ENCODE results near the gene PDE4C. TPM values are rescaled to one million over a fixed set of nuclear protein-coding genes. Genes with fewer than 3 reads are reported as not detected.

The PDE4C gene
- total RNA-seq, 3 donors from 2014 or later (not counting 1 experiment from before 2014, with no cell fraction given): not detected

DNA sequence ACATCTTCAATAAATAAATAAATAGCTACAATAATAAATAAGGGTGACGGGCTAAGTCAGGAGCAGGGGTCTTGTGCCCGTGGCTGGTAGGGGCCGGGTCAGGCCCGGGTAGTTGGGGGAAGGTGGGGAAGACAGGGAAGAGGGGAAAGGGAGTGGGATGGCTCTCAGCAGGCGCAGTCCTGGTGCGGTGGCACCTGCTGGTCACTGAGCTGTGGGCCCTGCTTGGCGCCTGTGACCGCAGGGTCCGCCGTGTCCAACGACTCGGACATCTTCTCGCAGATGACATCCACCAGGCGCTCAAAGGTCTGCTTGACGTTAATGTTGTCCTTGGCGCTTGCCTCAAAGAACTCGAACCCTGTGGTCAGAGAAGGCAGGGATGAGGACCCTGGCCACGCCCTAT, 28.9 kb downstream of the PDE4C start:
- peaks cover 3% of the 10 kb centered on the region for H3K36me3 ChIP-seq (ENCODE audit: control insufficient read depth, insufficient read depth, low read length)
- no peak for DNase-seq
- Mint-ChIP-seq H3K4me1 (peaks cover 25 to 32% of the 10 kb centered on the region in 2 donors), H3K27me3 (ENCODE audit: low read depth in 2 of 2) (no peaks in the 10 kb centered on the region), H3K36me3 (no peaks in the 10 kb centered on the region), H3K27ac (no peak overlapping the region), H3K4me3 (no peak overlapping the region), H3K9me3 (no peaks in the 10 kb centered on the region)
- ATAC-seq: no peak
- H3K4me1 ChIP-seq (ENCODE audit: control insufficient read depth, insufficient read depth, low read length): peaks cover 21% of the 10 kb centered on the region
- no peak overlapping the region for H3K27ac ChIP-seq (ENCODE audit: low read length)
- no peaks in the 10 kb centered on the region for H3K9me3 ChIP-seq (ENCODE audit: control insufficient read depth, insufficient read depth, low read length)
- no peak for TF ChIP-seq CTCF (IDR thresholded peaks at IDR 0.05)
- WGBS (ENCODE audit: insufficient coverage): 96% methylated on average over 18 of the region's 18 CpGs
- H3K4me3 ChIP-seq (ENCODE audit: low read length): no peak overlapping the region
- H3K27me3 ChIP-seq (ENCODE audit: control insufficient read depth, insufficient read depth, low read length): no peaks in the 10 kb centered on the region
- intact Hi-C loops (cut with micrococcal nuclease): no loop called here

DNA sequence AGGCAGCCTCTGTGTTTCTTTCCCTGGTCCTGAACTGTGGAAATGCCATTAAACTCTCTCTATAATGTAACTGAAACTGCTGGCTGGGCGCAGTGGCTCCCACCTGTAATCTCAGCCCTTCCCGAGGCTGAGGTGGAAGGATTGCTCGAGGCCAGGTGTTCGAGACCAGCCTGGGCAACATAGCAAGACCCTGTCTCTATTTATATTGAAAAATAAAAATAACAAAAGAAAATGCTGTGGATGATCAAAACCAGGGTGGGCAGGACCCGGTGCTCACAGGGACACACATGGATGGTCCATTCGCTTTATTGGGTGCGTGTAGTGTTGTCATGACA, 29.8 kb downstream of the PDE4C start:
- no peak overlapping the region for H3K27ac ChIP-seq (ENCODE audit: low read length)
- H3K9me3 Mint-ChIP-seq: no peaks in the 10 kb centered on the region
- no peak for DNase-seq
- H3K27ac Mint-ChIP-seq: no peak overlapping the region
- intact Hi-C loops (cut with micrococcal nuclease): no loop called here
- TF ChIP-seq CTCF (IDR thresholded peaks at IDR 0.05): no peak
- H3K4me3 ChIP-seq (ENCODE audit: low read length): no peak overlapping the region
- H3K27me3 ChIP-seq (ENCODE audit: control insufficient read depth, insufficient read depth, low read length): no peaks in the 10 kb centered on the region
- H3K36me3 Mint-ChIP-seq: no peaks in the 10 kb centered on the region
- H3K4me1 Mint-ChIP-seq: peaks cover 26 to 32% of the 10 kb centered on the region in 2 donors
- WGBS (ENCODE audit: insufficient coverage): 94% methylated on average over 7 of the region's 7 CpGs
- peaks cover 27% of the 10 kb centered on the region for H3K4me1 ChIP-seq (ENCODE audit: control insufficient read depth, insufficient read depth, low read length)
- peaks cover 3% of the 10 kb centered on the region for H3K36me3 ChIP-seq (ENCODE audit: control insufficient read depth, insufficient read depth, low read length)
- no peaks in the 10 kb centered on the region for H3K27me3 Mint-ChIP-seq (ENCODE audit: low read depth in 2 of 2)
- no peak for ATAC-seq
- peak overlapping the region; percentile 50 for H3K4me3 Mint-ChIP-seq
- H3K9me3 ChIP-seq (ENCODE audit: control insufficient read depth, insufficient read depth, low read length): no peaks in the 10 kb centered on the region

DNA sequence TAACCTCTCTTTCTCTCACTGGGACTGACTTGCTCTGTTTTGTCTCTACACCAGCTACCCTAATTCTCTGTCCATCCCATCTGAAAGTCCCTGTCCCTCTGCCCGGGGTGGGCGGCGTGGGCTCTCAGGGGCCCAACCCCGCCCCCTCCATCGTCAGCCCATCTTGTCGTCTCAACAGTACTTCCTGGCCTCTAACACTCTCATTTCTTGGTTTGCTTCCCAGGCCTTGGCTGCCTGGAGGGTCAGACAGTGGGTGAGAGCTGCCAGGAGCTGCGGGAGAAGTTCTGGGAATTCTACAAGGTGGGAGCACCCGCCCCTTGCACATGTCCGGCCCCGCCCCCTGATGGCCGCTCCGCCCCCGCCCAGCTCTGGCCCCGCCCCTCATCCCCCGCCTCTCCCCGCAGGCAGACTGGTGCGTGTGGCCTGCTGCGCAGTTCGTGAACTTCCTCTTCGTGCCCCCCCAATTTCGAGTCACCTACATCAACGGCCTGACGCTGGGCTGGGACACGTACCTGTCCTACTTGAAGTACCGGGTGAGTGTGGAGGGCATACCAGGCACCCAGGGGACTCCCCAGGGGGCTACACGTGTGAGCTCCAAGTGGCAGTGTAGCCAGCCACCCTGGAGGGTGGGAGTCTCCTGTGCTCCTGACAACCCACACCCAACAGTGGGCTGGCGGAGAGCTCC, 31.5 kb downstream of the PDE4C start:
- Histone ChIP-seq H3K4me3 (ENCODE audit: low read length) (no peak overlapping the region), H3K27me3 (ENCODE audit: control insufficient read depth, insufficient read depth, low read length) (no peaks in the 10 kb centered on the region), H3K4me1 (ENCODE audit: control insufficient read depth, insufficient read depth, low read length) (peaks cover 27% of the 10 kb centered on the region), H3K36me3 (ENCODE audit: control insufficient read depth, insufficient read depth, low read length) (peaks cover 3% of the 10 kb centered on the region), H3K9me3 (ENCODE audit: control insufficient read depth, insufficient read depth, low read length) (no peaks in the 10 kb centered on the region), H3K27ac (ENCODE audit: low read length) (peak overlapping the region; percentile 41)
- TF ChIP-seq CTCF (IDR thresholded peaks at IDR 0.05): no peak
- Mint-ChIP-seq H3K4me3 (peak overlapping the region; percentile 86), H3K27ac (peak overlapping the region in 1 of 2 donors; percentile 96), H3K4me1 (peaks cover 26 to 29% of the 10 kb centered on the region in 2 donors), H3K27me3 (ENCODE audit: low read depth in 2 of 2) (no peaks in the 10 kb centered on the region), H3K36me3 (no peaks in the 10 kb centered on the region), H3K9me3 (no peaks in the 10 kb centered on the region)
- DNase-seq (peak in 1 of 2 donors; percentile 60), ATAC-seq (no peak)
- 23% methylated on average over 26 of the region's 27 CpGs for WGBS (ENCODE audit: insufficient coverage)
- intact Hi-C loops (cut with micrococcal nuclease): loop anchor here (5.0 kb wide), 2 partner anchors 83 to 223 kb away; partner anchors contain the start of gene SSBP4

DNA sequence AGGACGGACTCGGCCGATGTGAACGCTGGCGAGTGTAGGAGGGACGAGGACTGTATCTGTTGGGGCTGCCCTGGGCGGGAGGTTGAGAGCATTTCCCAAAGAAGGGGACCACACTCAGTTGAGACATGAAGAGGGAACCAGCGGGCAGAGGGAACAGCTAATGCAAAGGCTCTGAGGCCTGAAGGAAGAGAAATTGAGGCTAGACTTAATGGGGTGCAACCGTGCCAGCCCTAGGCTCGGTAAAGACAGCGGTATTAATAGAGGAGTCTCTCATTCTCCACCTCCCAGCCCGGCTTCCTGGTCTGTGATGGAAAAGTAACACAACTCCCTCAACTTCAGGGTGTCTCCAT, 32.1 kb downstream of the PDE4C start:
- Histone ChIP-seq H3K4me1 (ENCODE audit: control insufficient read depth, insufficient read depth, low read length) (peaks cover 27% of the 10 kb centered on the region), H3K27ac (ENCODE audit: low read length) (no peak overlapping the region), H3K27me3 (ENCODE audit: control insufficient read depth, insufficient read depth, low read length) (no peaks in the 10 kb centered on the region), H3K36me3 (ENCODE audit: control insufficient read depth, insufficient read depth, low read length) (peaks cover 3% of the 10 kb centered on the region), H3K9me3 (ENCODE audit: control insufficient read depth, insufficient read depth, low read length) (no peaks in the 10 kb centered on the region), H3K4me3 (ENCODE audit: low read length) (no peak overlapping the region)
- 60% methylated on average over 11 of the region's 12 CpGs for WGBS (ENCODE audit: insufficient coverage)
- no peak for TF ChIP-seq CTCF (IDR thresholded peaks at IDR 0.05)
- ATAC-seq (no peak), DNase-seq (no peak)
- intact Hi-C loops (cut with micrococcal nuclease): loop anchor here (5.0 kb wide), 2 partner anchors 83 to 223 kb away; partner anchors contain the start of gene SSBP4
- H3K9me3 Mint-ChIP-seq: no peaks in the 10 kb centered on the region
- H3K27ac Mint-ChIP-seq: peak overlapping the region; percentile 94 to 96
- H3K4me1 Mint-ChIP-seq: peaks cover 26 to 29% of the 10 kb centered on the region in 2 donors
- H3K4me3 Mint-ChIP-seq: peak overlapping the region; percentile 86
- no peaks in the 10 kb centered on the region for H3K27me3 Mint-ChIP-seq (ENCODE audit: low read depth in 2 of 2)
- H3K36me3 Mint-ChIP-seq: no peaks in the 10 kb centered on the region
